ENCODE measurements around the gene HIBADH. TPM values are rescaled to one million over a fixed set of nuclear protein-coding genes. Genes with fewer than 3 reads are reported as not detected.

Gene HIBADH
- total RNA-seq, 1 donor from 2014 or later: 10.3 TPM

- H3K4me3 Mint-ChIP-seq (ENCODE audit: unreplicated experiment): no peak overlapping the region
- no peaks in the 10 kb centered on the region for H3K4me1 Mint-ChIP-seq (ENCODE audit: low read depth, unreplicated experiment)
- TF ChIP-seq, protein P1, sequence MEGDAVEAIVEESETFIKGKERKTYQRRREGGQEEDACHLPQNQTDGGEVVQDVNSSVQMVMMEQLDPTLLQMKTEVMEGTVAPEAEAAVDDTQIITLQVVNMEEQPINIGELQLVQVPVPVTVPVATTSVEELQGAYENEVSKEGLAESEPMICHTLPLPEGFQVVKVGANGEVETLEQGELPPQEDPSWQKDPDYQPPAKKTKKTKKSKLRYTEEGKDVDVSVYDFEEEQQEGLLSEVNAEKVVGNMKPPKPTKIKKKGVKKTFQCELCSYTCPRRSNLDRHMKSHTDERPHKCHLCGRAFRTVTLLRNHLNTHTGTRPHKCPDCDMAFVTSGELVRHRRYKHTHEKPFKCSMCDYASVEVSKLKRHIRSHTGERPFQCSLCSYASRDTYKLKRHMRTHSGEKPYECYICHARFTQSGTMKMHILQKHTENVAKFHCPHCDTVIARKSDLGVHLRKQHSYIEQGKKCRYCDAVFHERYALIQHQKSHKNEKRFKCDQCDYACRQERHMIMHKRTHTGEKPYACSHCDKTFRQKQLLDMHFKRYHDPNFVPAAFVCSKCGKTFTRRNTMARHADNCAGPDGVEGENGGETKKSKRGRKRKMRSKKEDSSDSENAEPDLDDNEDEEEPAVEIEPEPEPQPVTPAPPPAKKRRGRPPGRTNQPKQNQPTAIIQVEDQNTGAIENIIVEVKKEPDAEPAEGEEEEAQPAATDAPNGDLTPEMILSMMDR (IDR thresholded peaks at IDR 0.05; ENCODE audit: partially characterized antibody, unreplicated experiment): no peak
- H3K9me3 Mint-ChIP-seq (ENCODE audit: unreplicated experiment): peaks cover 2% of the 10 kb centered on the region
- H3K27ac Mint-ChIP-seq (ENCODE audit: unreplicated experiment): no peak overlapping the region
- H3K36me3 Mint-ChIP-seq (ENCODE audit: unreplicated experiment): peaks cover 10% of the 10 kb centered on the region
- H3K27me3 Mint-ChIP-seq (ENCODE audit: unreplicated experiment): no peaks in the 10 kb centered on the region
- DNase-seq: no peak
Observed at GRCh38 chr7:27533652-27534081, 129.0 kb downstream of the HIBADH start.

DNA sequence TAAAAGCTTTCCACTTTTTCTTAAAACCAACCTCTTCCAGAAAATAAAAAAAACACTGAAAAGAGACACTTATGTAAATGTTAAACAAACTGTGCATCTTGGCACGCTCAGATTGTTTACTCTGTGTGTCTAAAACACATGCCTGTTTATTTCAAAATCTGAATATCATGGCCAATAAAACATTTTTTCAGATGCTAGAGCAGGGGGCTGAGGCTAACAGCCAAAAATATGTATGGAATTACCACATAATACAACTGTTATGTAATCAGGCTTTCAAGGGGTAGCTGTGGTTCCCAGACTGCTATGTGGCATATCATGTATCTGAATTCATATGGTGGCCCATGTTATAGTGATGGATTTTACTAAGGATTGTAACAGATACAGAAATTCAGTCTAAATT lies 130.4 kb downstream of the HIBADH start:
- Mint-ChIP-seq H3K27ac (ENCODE audit: unreplicated experiment) (no peak overlapping the region), H3K36me3 (ENCODE audit: unreplicated experiment) (peaks cover 16% of the 10 kb centered on the region), H3K4me3 (ENCODE audit: unreplicated experiment) (no peak overlapping the region), H3K27me3 (ENCODE audit: unreplicated experiment) (no peaks in the 10 kb centered on the region), H3K9me3 (ENCODE audit: unreplicated experiment) (peaks cover 2% of the 10 kb centered on the region), H3K4me1 (ENCODE audit: low read depth, unreplicated experiment) (no peaks in the 10 kb centered on the region)
- no peak for DNase-seq
- TF ChIP-seq, protein P1 (IDR thresholded peaks at IDR 0.05; ENCODE audit: partially characterized antibody, unreplicated experiment): no peak

GRCh38 chr7:27527348-27527714 lies 135.4 kb downstream of the HIBADH start:
- Mint-ChIP-seq H3K4me1 (ENCODE audit: low read depth, unreplicated experiment) (no peaks in the 10 kb centered on the region), H3K4me3 (ENCODE audit: unreplicated experiment) (no peak overlapping the region), H3K36me3 (ENCODE audit: unreplicated experiment) (peaks cover 26% of the 10 kb centered on the region), H3K27ac (ENCODE audit: unreplicated experiment) (no peak overlapping the region), H3K9me3 (ENCODE audit: unreplicated experiment) (peaks cover 5% of the 10 kb centered on the region), H3K27me3 (ENCODE audit: unreplicated experiment) (peaks cover 2% of the 10 kb centered on the region)
- DNase-seq: no peak
- TF ChIP-seq, protein P1 (IDR thresholded peaks at IDR 0.05; ENCODE audit: partially characterized antibody, unreplicated experiment): no peak

GRCh38 chr7:27526611-27527347 lies 135.9 kb downstream of the HIBADH start:
- no peak overlapping the region for H3K27ac Mint-ChIP-seq (ENCODE audit: unreplicated experiment)
- H3K36me3 Mint-ChIP-seq (ENCODE audit: unreplicated experiment): peaks cover 26% of the 10 kb centered on the region
- no peak for DNase-seq
- peaks cover 5% of the 10 kb centered on the region for H3K9me3 Mint-ChIP-seq (ENCODE audit: unreplicated experiment)
- no peaks in the 10 kb centered on the region for H3K4me1 Mint-ChIP-seq (ENCODE audit: low read depth, unreplicated experiment)
- no peak overlapping the region for H3K4me3 Mint-ChIP-seq (ENCODE audit: unreplicated experiment)
- peaks cover 2% of the 10 kb centered on the region for H3K27me3 Mint-ChIP-seq (ENCODE audit: unreplicated experiment)
- TF ChIP-seq, protein P1 (IDR thresholded peaks at IDR 0.05; ENCODE audit: partially characterized antibody, unreplicated experiment): no peak

DNA sequence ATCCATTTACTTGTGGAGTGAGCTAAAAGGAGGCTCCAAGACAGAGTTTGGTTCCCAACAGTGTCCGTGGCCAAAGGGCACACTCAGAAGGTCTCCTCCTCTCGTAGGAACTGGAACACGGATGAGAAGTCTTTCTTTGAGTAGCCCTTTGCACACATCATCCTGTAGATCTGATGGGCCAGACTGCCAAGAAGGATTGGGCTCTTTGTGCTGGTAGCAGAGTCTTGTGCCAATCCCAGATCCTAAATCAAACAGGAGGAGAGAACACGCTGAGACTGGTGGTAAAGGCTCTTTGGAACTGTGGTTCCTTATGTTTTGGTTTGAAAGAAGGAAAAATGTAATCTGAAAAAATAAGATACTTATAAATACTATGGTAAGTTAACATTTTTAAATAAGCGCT lies 136.6 kb downstream of the HIBADH start:
- H3K27ac Mint-ChIP-seq (ENCODE audit: unreplicated experiment): no peak overlapping the region
- H3K4me3 Mint-ChIP-seq (ENCODE audit: unreplicated experiment): no peak overlapping the region
- no peak for DNase-seq
- peaks cover 5% of the 10 kb centered on the region for H3K9me3 Mint-ChIP-seq (ENCODE audit: unreplicated experiment)
- peaks cover 4% of the 10 kb centered on the region for H3K27me3 Mint-ChIP-seq (ENCODE audit: unreplicated experiment)
- peaks cover 26% of the 10 kb centered on the region for H3K36me3 Mint-ChIP-seq (ENCODE audit: unreplicated experiment)
- TF ChIP-seq, protein P1 (IDR thresholded peaks at IDR 0.05; ENCODE audit: partially characterized antibody, unreplicated experiment): no peak
- no peaks in the 10 kb centered on the region for H3K4me1 Mint-ChIP-seq (ENCODE audit: low read depth, unreplicated experiment)

Data from glutamatergic neuron (in vitro differentiated cells).